Loucy (cell line): Measurements from ENCODE around the gene CEP131.
"Not testable (repeated sequence)": the region's sequence is repeated elsewhere in the genome, so short reads cannot be mapped to it uniquely, and the experiment has no call there.

ENCODE experiments used
- CTCF ChIP-seq: fragments of 200-600 bp; sonication (generic); conservative IDR thresholded peaks from 2 replicates; pipeline ENCODE4 v1.5.1; 2014; ENCODE audit warnings: mild to moderate bottlenecking, antibody characterized with exemption, low read length
- EZH2phosphoT487 ChIP-seq: fragments of 200-600 bp; IDR thresholded peaks from 2 replicates; pipeline ENCODE4 v1.6.1; 2018; ENCODE audit warnings: antibody characterized with exemption, mild to moderate bottlenecking, moderate library complexity, borderline replicate concordance

GRCh38 chr17:81154016-81154415 is 68.7 kb downstream of the CEP131 start:
- not testable (repeated sequence) for TF ChIP-seq CTCF, EZH2phosphoT487
